Right cardiac atrium (tissue), 5 donors: ENCODE results near the gene AK2. TPM values are rescaled to one million over a fixed set of nuclear protein-coding genes. Genes with fewer than 3 reads are reported as not detected.
A peak's percentile ranks its signal among the peaks of the same experiment; 100 is the strongest.
"Not testable (repeated sequence)": the region's sequence is repeated elsewhere in the genome, so short reads cannot be mapped to it uniquely, and the experiment has no call there.

ENCODE experiments used
- ATAC-seq, 2 donors: fragments of 200-7000 bp; cut with Tn5 transposase; one replicate each; pipeline versions ENCODE4 v1.8.0 to v1.9.1; 2020; ENCODE audit warnings: moderate library complexity in 2 of 2, mild to moderate bottlenecking in 1 of 2
- DNase-seq, 3 donors: peaks; one replicate each; pipeline ENCODE4 v3.0.0-alpha.2; 2020
- H3K27ac ChIP-seq: one replicate; pipeline ENCODE4 v1.5.1; 2013; ENCODE audit warnings: mild to moderate bottlenecking, low read length, control low read depth, moderate library complexity
- H3K27me3 ChIP-seq: one replicate; pipeline ENCODE4 v1.6.1; 2013; ENCODE audit not compliant: control insufficient read depth, insufficient read depth
- H3K4me1 ChIP-seq: one replicate; pipeline ENCODE4 v1.6.1; 2013; ENCODE audit warnings: low read length; ENCODE audit not compliant: control insufficient read depth, insufficient read depth
- H3K4me3 ChIP-seq: one replicate; pipeline ENCODE4 v1.5.1; 2013; ENCODE audit warnings: low read length, control low read depth
- H3K9me3 ChIP-seq: one replicate; pipeline ENCODE4 v1.6.1; 2013; ENCODE audit warnings: low read length; ENCODE audit not compliant: control insufficient read depth
- WGBS: extraction: QIAGEN DNeasy Blood & Tissue Kit; methylation state at CpG from one replicate; pipeline ENCODE4 v1.1.7; 2013; 5-methylcytosine and 5-hydroxymethylcytosine counted together
- intact Hi-C, 4 donors: fragments of 100-400 bp; cut with DNase I; formaldehyde crosslinking; loops; one replicate each; pipeline versions ENCODE4 v1.11.0 to v1.14.0; 2022 to 2023
- polyA plus RNA-seq: library from polyadenylated mRNA; stranded (reverse); fragments of 200-250 nt; gene quantifications from one replicate; pipeline ENCODE4 v1.2.3, GENCODE V29; 2013
- total RNA-seq, 4 donors: library from RNA; stranded (reverse); fragmentation: NEBNext Ultra II Directional; extraction: Animal tissue kit (Norgen Biotek cat#: 25700); gene quantifications; one replicate each; pipeline ENCODE4 v1.2.1, GENCODE V29; 2021
- donor health status: healthy with polysubstance abuse.
- donor health status: DM: no; HTN: yes; CAD: no.
- donor health status: DM: no; HTN: no; CAD: no.
- donor health status: DM: no; HTN: yes; CAD: no; lungs with severe emphysema.
- donor health status: DM: yes; HTN: yes; CAD: no.

The AK2 gene
- total and polyA plus RNA-seq, 5 donors = 114 to 149 (median 137) TPM

GRCh38 chr1:33055210-33056008 lies 18.7 kb upstream of the AK2 start:
- peaks cover 7% of the 10 kb centered on the region for H3K4me1 ChIP-seq
- peak overlapping the region; percentile 81 for H3K27ac ChIP-seq
- DNase-seq (peak; percentile 87 to 92 (median 89)), ATAC-seq (peak; percentile 97)
- intact Hi-C loops = loop anchor here in 3 of 4 donors (2.0 to 10.0 kb wide), 3 partner anchors 118 to 123 kb away; no protein-coding TSS in a partner anchor
- no peak overlapping the region for H3K4me3 ChIP-seq
- 30% methylated on average over 12 of the region's 12 CpGs for WGBS
- no peaks in the 10 kb centered on the region for H3K27me3 ChIP-seq
- H3K9me3 ChIP-seq = no peaks in the 10 kb centered on the region

- ATAC-seq = no peak
- Histone ChIP-seq H3K9me3 (no peaks in the 10 kb centered on the region), H3K4me1 (peaks cover 3% of the 10 kb centered on the region), H3K4me3 (no peak overlapping the region), H3K27me3 (no peaks in the 10 kb centered on the region), H3K27ac (no peak overlapping the region)
- no peak for DNase-seq
- WGBS = 84% methylated on average over 14 of the region's 17 CpGs
- intact Hi-C loops = loop anchor here in 1 of 4 donors (10.0 kb wide), 1 partner anchor 116 kb away; no protein-coding TSS in a partner anchor
Measured at GRCh38 chr1:33050221-33051076, 13.8 kb upstream of the AK2 start.

GRCh38 chr1:33049371-33049770 lies 12.7 kb upstream of the AK2 start:
- Histone ChIP-seq H3K4me3 (no peak overlapping the region), H3K4me1 (no peaks in the 10 kb centered on the region), H3K27me3 (no peaks in the 10 kb centered on the region), H3K27ac (no peak overlapping the region), H3K9me3 (no peaks in the 10 kb centered on the region)
- WGBS = 82% methylated on average over 7 of the region's 7 CpGs
- DNase-seq (no peak), ATAC-seq (no peak)
- intact Hi-C loops = loop anchor here in 1 of 4 donors (10.0 kb wide), 1 partner anchor 115 kb away; no protein-coding TSS in a partner anchor

- H3K27me3 ChIP-seq = no peaks in the 10 kb centered on the region
- no peaks in the 10 kb centered on the region for H3K4me1 ChIP-seq
- ATAC-seq (no peak), DNase-seq (no peak)
- no peaks in the 10 kb centered on the region for H3K9me3 ChIP-seq
- H3K4me3 ChIP-seq = no peak overlapping the region
- intact Hi-C loops = loop anchor here in 1 of 4 donors (10.0 kb wide), 1 partner anchor 114 kb away; no protein-coding TSS in a partner anchor
- 80% methylated on average over 3 of the region's 3 CpGs for WGBS
- no peak overlapping the region for H3K27ac ChIP-seq
Measured at GRCh38 chr1:33048426-33048825, 11.7 kb upstream of the AK2 start.

GRCh38 chr1:33047839-33048305 lies 11.2 kb upstream of the AK2 start:
- DNase-seq (no peak), ATAC-seq (no peak)
- 90% methylated on average over 2 of the region's 2 CpGs for WGBS
- H3K4me1 ChIP-seq = peaks cover 3% of the 10 kb centered on the region
- intact Hi-C loops = loop anchor here in 1 of 4 donors (10.0 kb wide), 1 partner anchor 113 kb away; no protein-coding TSS in a partner anchor
- H3K4me3 ChIP-seq = no peak overlapping the region
- H3K9me3 ChIP-seq = no peaks in the 10 kb centered on the region
- no peaks in the 10 kb centered on the region for H3K27me3 ChIP-seq
- H3K27ac ChIP-seq = no peak overlapping the region

- peaks cover 3% of the 10 kb centered on the region for H3K4me1 ChIP-seq
- intact Hi-C loops = loop anchor here in 1 of 4 donors (10.0 kb wide), 1 partner anchor 112 kb away; no protein-coding TSS in a partner anchor
- H3K9me3 ChIP-seq = no peaks in the 10 kb centered on the region
- no peak for DNase-seq
- H3K27ac ChIP-seq = no peak overlapping the region
- H3K4me3 ChIP-seq = no peak overlapping the region
- 91% methylated on average over 2 of the region's 2 CpGs for WGBS
- no peaks in the 10 kb centered on the region for H3K27me3 ChIP-seq
- ATAC-seq = no peak
Measured at GRCh38 chr1:33047290-33047689, 10.6 kb upstream of the AK2 start.

- intact Hi-C loops = loop anchor here in 1 of 4 donors (10.0 kb wide), 1 partner anchor 111 kb away; no protein-coding TSS in a partner anchor
- 88% methylated on average over 4 of the region's 4 CpGs for WGBS
- not testable (repeated sequence) for ATAC-seq, H3K4me3 ChIP-seq, H3K4me1 ChIP-seq, H3K27me3 ChIP-seq, H3K27ac ChIP-seq, DNase-seq, H3K9me3 ChIP-seq
Measured at GRCh38 chr1:33046234-33046633, 9.6 kb upstream of the AK2 start.

- peaks cover 3% of the 10 kb centered on the region for H3K4me1 ChIP-seq
- intact Hi-C loops = loop anchor here in 1 of 4 donors (10.0 kb wide), 1 partner anchor 111 kb away; no protein-coding TSS in a partner anchor
- no peaks in the 10 kb centered on the region for H3K27me3 ChIP-seq
- WGBS = 40% methylated on average over 6 of the region's 6 CpGs
- H3K9me3 ChIP-seq = no peaks in the 10 kb centered on the region
- DNase-seq (no peak), ATAC-seq (no peak)
- H3K4me3 ChIP-seq = no peak overlapping the region
- no peak overlapping the region for H3K27ac ChIP-seq
Measured at GRCh38 chr1:33045814-33046213, 9.1 kb upstream of the AK2 start.

- intact Hi-C loops = loop anchor here in 1 of 4 donors (10.0 kb wide), 1 partner anchor 110 kb away; no protein-coding TSS in a partner anchor
- no peaks in the 10 kb centered on the region for H3K9me3 ChIP-seq
- H3K4me1 ChIP-seq = peaks cover 3% of the 10 kb centered on the region
- 51% methylated on average over 2 of the region's 2 CpGs for whole genome bisulfite sequencing
- no peak overlapping the region for H3K4me3 ChIP-seq
- DNase-seq (peak in 2 of 3 donors; percentile 64 to 72), ATAC-seq (peak; percentile 54 to 62)
- no peaks in the 10 kb centered on the region for H3K27me3 ChIP-seq
- no peak overlapping the region for H3K27ac ChIP-seq
Measured at GRCh38 chr1:33045246-33045645, 8.6 kb upstream of the AK2 start.

GRCh38 chr1:33043267-33044092 lies 6.8 kb upstream of the AK2 start:
- DNase-seq = no peak
- 67% methylated on average over 8 of the region's 8 CpGs for WGBS
- H3K27ac ChIP-seq = no peak overlapping the region
- no peaks in the 10 kb centered on the region for H3K27me3 ChIP-seq
- peaks cover 3% of the 10 kb centered on the region for H3K4me1 ChIP-seq
- intact Hi-C loops = loop anchor here in 1 of 4 donors (10.0 kb wide), 1 partner anchor 109 kb away; no protein-coding TSS in a partner anchor
- ATAC-seq = no peak
- no peak overlapping the region for H3K4me3 ChIP-seq
- H3K9me3 ChIP-seq = no peaks in the 10 kb centered on the region
